Right renal pelvis (tissue), 4 donors: ENCODE results near the gene SCGN. TPM values are rescaled to one million over a fixed set of nuclear protein-coding genes. Genes with fewer than 3 reads are reported as not detected.
"Not testable (repeated sequence)": the region's sequence is repeated elsewhere in the genome, so short reads cannot be mapped to it uniquely, and the experiment has no call there.

Experiments used
- DNase-seq, 4 donors: peaks; one replicate each; pipeline ENCODE4 v3.0.0-alpha.2; 2013; ENCODE audit warnings: low read depth in 4 of 4, low spot score in 3 of 4, missing footprints in 1 of 4
- polyA plus RNA-seq, 4 donors: library from polyadenylated mRNA; unstranded; fragments of 120-200 nt; gene quantifications; one replicate each; pipeline ENCODE4 v1.2.1, GENCODE V29; 2013; ENCODE audit not compliant: insufficient read length in 4 of 4

SCGN gene
- polyA plus RNA-seq, 4 donors = 0.14 to 0.31 (median 0.23) TPM

GRCh38 chr6:25717866-25718740, 66.1 kb downstream of the SCGN start:
- peak; percentile 37 to 44 (median 38) for DNase-seq

GRCh38 chr6:25726122-25726911, 74.3 kb downstream of the SCGN start:
- no peak for DNase-seq

- no peak for DNase-seq
Measured at GRCh38 chr6:25727028-25727427, 75.0 kb downstream of the SCGN start.

GRCh38 chr6:25730907-25731306, 78.9 kb downstream of the SCGN start:
- no peak for DNase-seq

- no peak for DNase-seq
Measured at GRCh38 chr6:25731721-25732120, 79.7 kb downstream of the SCGN start.

- no peak for DNase-seq
Measured at GRCh38 chr6:25732468-25733198, 80.6 kb downstream of the SCGN start.

GRCh38 chr6:25735261-25735660, 83.2 kb downstream of the SCGN start:
- no peak for DNase-seq

- no peak for DNase-seq
Measured at GRCh38 chr6:25743868-25744267, 91.9 kb downstream of the SCGN start.

GRCh38 chr6:25745836-25746235, 93.8 kb downstream of the SCGN start:
- no peak for DNase-seq

- DNase-seq = no peak
Measured at GRCh38 chr6:25746968-25747367, 95.0 kb downstream of the SCGN start.

- DNase-seq = no peak
Measured at GRCh38 chr6:25747477-25747876, 95.5 kb downstream of the SCGN start.

GRCh38 chr6:25748049-25748448, 96.0 kb downstream of the SCGN start:
- DNase-seq = no peak

- not testable (repeated sequence) for DNase-seq
Measured at GRCh38 chr6:25748601-25749517, 96.8 kb downstream of the SCGN start.

- no peak for DNase-seq
Measured at GRCh38 chr6:25749837-25750236, 97.8 kb downstream of the SCGN start.

- DNase-seq = no peak
Measured at GRCh38 chr6:25750906-25751305, 98.9 kb downstream of the SCGN start.

Other genes with a start within 250 kb of the SCGN start
- gene SLC17A4, start 102.5 kb downstream of the SCGN start, polyA plus RNA-seq = 1 to 10 TPM; 1.0 to 1.9 (median 1.2) TPM
- 10 to 100 TPM; 20.3 to 39.3 (median 25.7) TPM for gene SLC17A1, start 179.8 kb downstream of the SCGN start, polyA plus RNA-seq
- 1 to 10 TPM in 1 of 4 donors, under 1 TPM in 3; 0.40 to 1.2 (median 0.64) TPM for gene SLC17A3, start 222.0 kb downstream of the SCGN start, polyA plus RNA-seq